PC-3 (cell line): Measurements from ENCODE around the gene B4GALT7. TPM values are rescaled to one million over a fixed set of nuclear protein-coding genes. Genes with fewer than 3 reads are reported as not detected.

Experiments
- ATAC-seq: fragments of 200-7000 bp; cut with Tn5 transposase; 2 replicates; pipeline ENCODE4 v1.9.1; 2020; ENCODE audit warnings: mild to moderate bottlenecking, moderate library complexity
- BruUV-seq: library from RNA; stranded (reverse); fragments of 400-500 nt; replicated peaks from 2 replicates; lab custom pipeline; 2021; lab: Mats Ljungman, UMichigan
- CTCF ChIA-PET: fragments of 300-600 bp; sonication (Branson Sonifier 250); formaldehyde crosslinking; loops from one replicate; lab custom pipeline; 2022; ENCODE audit warnings: antibody characterized with exemption; lab: Charles Lee
- POLR2A ChIA-PET: fragments of 300-600 bp; sonication (Branson Sonifier 250); formaldehyde crosslinking; loops from one replicate; lab custom pipeline; 2022; ENCODE audit warnings: antibody characterized with exemption; ENCODE audit not compliant: unreplicated experiment; lab: Charles Lee
- DNase-seq: peaks from one replicate; pipeline ENCODE4 v3.0.0-alpha.2; 2015
- H2AFZ ChIP-seq: fragments of 300-600 bp; sonication (generic); 2 replicates; pipeline ENCODE4 v1.6.0; 2016; ENCODE audit warnings: antibody characterized with exemption, low read length
- H3F3A ChIP-seq: fragments of 300-600 bp; sonication (generic); one replicate; pipeline ENCODE4 v1.6.0; 2017; ENCODE audit warnings: antibody characterized with exemption, low read length, control low read depth, mild to moderate bottlenecking; ENCODE audit not compliant: unreplicated experiment
- H3K27ac ChIP-seq: fragments of 300-600 bp; sonication (generic); 2 replicates; pipeline ENCODE4 v1.5.1; 2016; ENCODE audit warnings: mild to moderate bottlenecking, low read length
- H3K27me3 ChIP-seq: fragments of 300-600 bp; sonication (generic); 2 replicates; pipeline ENCODE4 v1.6.1; 2016; ENCODE audit warnings: low read length, mixed read lengths
- H3K36me3 ChIP-seq: fragments of 300-600 bp; sonication (generic); 2 replicates; pipeline ENCODE4 v1.6.1; 2016; ENCODE audit warnings: low read depth, mixed run types, low read length, mixed read lengths
- H3K4me1 ChIP-seq: fragments of 300-600 bp; sonication (generic); 2 replicates; pipeline ENCODE4 v1.5.1; 2016; ENCODE audit warnings: low read length; ENCODE audit not compliant: insufficient read depth
- H3K4me2 ChIP-seq: fragments of 300-600 bp; sonication (generic); 2 replicates; pipeline ENCODE4 v1.6.0; 2016; ENCODE audit warnings: low read length
- H3K4me3 ChIP-seq: fragments of 300-600 bp; sonication (generic); 2 replicates; pipeline ENCODE4 v1.5.1; 2016; ENCODE audit warnings: mild to moderate bottlenecking, low read length, mixed read lengths
- H3K79me2 ChIP-seq: fragments of 300-600 bp; sonication (generic); 2 replicates; pipeline ENCODE4 v1.6.1; 2017; ENCODE audit warnings: low read length, mixed read lengths
- H3K9ac ChIP-seq: fragments of 300-600 bp; sonication (generic); 2 replicates; pipeline ENCODE4 v1.6.0; 2016; ENCODE audit warnings: mild to moderate bottlenecking, low read length
- H3K9me2 ChIP-seq: fragments of 300-600 bp; sonication (generic); replicated peaks from 2 replicates; pipeline ENCODE4 v1.6.1; 2016; ENCODE audit warnings: mixed run types, low read length, mixed read lengths
- H3K9me3 ChIP-seq: fragments of 300-600 bp; sonication (generic); 2 replicates; pipeline ENCODE4 v1.6.1; 2016; ENCODE audit warnings: low read length, mixed read lengths
- H4K20me1 ChIP-seq: fragments of 300-600 bp; sonication (generic); 2 replicates; pipeline ENCODE4 v1.6.1; 2016; ENCODE audit warnings: low read length, mixed read lengths
- EZH2 ChIP-seq: fragments of 300-600 bp; sonication (generic); IDR thresholded peaks from one replicate; pipeline ENCODE4 v1.6.1; 2017; ENCODE audit warnings: antibody characterized with exemption, mild to moderate bottlenecking, low read length; ENCODE audit not compliant: unreplicated experiment
- EZH2phosphoT487 ChIP-seq: fragments of 300-600 bp; sonication (generic); IDR thresholded peaks from 2 replicates; pipeline ENCODE4 v1.6.1; 2018; ENCODE audit warnings: mild to moderate bottlenecking, antibody characterized with exemption, low read length, borderline replicate concordance
- intact Hi-C: fragments of 100-400 bp; cut with micrococcal nuclease; formaldehyde crosslinking; loops from 2 replicates; pipeline ENCODE4 v1.9.0; 2023
- total RNA-seq: library from RNA; depleted of rRNA; stranded (reverse); fragments of >200 nt; gene quantifications from 2 replicates; pipeline ENCODE4 v1.2.3, GENCODE V29; 2014
- TF ChIP-seq, protein P1 (sequence below): fragments of 300-600 bp; sonication (generic); conservative IDR thresholded peaks from 2 replicates; pipeline ENCODE4 v1.5.1; 2017; ENCODE audit warnings: antibody characterized with exemption, low read depth, mild to moderate bottlenecking, low read length

The B4GALT7 gene
- total RNA-seq, 1 experiment from 2014 or later, result 33.8 TPM

DNA sequence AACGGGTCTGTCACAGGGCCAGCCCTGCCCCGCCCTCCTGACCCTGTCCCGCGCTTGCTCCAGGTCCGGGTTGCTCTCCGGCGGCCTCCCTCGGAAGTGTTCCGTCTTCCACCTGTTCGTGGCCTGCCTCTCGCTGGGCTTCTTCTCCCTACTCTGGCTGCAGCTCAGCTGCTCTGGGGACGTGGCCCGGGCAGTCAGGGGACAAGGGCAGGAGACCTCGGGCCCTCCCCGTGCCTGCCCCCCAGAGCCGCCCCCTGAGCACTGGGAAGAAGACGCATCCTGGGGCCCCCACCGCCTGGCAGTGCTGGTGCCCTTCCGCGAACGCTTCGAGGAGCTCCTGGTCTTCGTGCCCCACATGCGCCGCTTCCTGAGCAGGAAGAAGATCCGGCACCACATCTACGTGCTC lies 4.2 kb downstream of the B4GALT7 start:
- H3K9ac ChIP-seq, result no peak overlapping the region
- TF ChIP-seq EZH2phosphoT487 (no peak), EZH2 (no peak)
- TF ChIP-seq, protein P1, sequence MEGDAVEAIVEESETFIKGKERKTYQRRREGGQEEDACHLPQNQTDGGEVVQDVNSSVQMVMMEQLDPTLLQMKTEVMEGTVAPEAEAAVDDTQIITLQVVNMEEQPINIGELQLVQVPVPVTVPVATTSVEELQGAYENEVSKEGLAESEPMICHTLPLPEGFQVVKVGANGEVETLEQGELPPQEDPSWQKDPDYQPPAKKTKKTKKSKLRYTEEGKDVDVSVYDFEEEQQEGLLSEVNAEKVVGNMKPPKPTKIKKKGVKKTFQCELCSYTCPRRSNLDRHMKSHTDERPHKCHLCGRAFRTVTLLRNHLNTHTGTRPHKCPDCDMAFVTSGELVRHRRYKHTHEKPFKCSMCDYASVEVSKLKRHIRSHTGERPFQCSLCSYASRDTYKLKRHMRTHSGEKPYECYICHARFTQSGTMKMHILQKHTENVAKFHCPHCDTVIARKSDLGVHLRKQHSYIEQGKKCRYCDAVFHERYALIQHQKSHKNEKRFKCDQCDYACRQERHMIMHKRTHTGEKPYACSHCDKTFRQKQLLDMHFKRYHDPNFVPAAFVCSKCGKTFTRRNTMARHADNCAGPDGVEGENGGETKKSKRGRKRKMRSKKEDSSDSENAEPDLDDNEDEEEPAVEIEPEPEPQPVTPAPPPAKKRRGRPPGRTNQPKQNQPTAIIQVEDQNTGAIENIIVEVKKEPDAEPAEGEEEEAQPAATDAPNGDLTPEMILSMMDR, result no peak
- intact Hi-C loops, result no loop called here
- no peak for DNase-seq
- H3K27me3 ChIP-seq, result no peaks in the 10 kb centered on the region
- BruUV-seq, result no TSS peak
- no peaks in the 10 kb centered on the region for H3K9me2 ChIP-seq
- ChIA-PET CTCF (no interaction called here), POLR2A (no interaction called here)
- no peak overlapping the region for H2AFZ ChIP-seq
- no peak overlapping the region for H3K27ac ChIP-seq
- H3K4me1 ChIP-seq, result peaks cover 7% of the 10 kb centered on the region; the same call in 1 of the 2 replicates
- H3K9me3 ChIP-seq, result no peaks in the 10 kb centered on the region
- H3F3A ChIP-seq, result no peaks in the 10 kb centered on the region
- no peak overlapping the region for H3K4me2 ChIP-seq
- no peak for ATAC-seq
- no peak overlapping the region for H3K4me3 ChIP-seq
- no peaks in the 10 kb centered on the region for H4K20me1 ChIP-seq
- H3K36me3 ChIP-seq, result no peaks in the 10 kb centered on the region
- peaks cover 16% of the 10 kb centered on the region for H3K79me2 ChIP-seq

DNA sequence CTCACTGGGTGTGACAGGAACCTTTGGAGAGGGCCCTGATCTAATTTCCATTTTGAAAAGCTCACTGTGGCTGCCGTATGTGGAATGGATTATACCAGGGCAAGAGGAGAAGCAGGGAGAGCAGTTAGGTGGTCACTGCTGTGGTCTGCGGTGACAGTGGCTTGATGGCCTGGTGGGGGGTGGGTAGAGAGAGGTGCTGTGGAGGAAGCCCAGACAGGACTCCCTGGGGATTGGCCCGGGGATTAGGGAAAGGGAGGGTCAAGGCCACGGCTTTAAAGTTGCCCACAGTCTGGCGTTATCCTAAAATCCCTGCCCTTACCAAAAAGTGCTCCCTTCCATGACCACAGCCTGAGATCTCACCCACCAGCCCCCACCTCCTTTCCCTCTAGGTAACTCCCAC lies 4.7 kb downstream of the B4GALT7 start:
- Histone ChIP-seq H3K9ac (no peak overlapping the region), H3K79me2 (peaks cover 16% of the 10 kb centered on the region), H4K20me1 (no peaks in the 10 kb centered on the region), H3K36me3 (no peaks in the 10 kb centered on the region), H3K27ac (no peak overlapping the region), H3K4me2 (no peak overlapping the region), H3F3A (no peaks in the 10 kb centered on the region), H3K27me3 (no peaks in the 10 kb centered on the region), H3K9me3 (no peaks in the 10 kb centered on the region), H3K4me3 (no peak overlapping the region), H2AFZ (no peak overlapping the region), H3K9me2 (no peaks in the 10 kb centered on the region), H3K4me1 (peaks cover 6% of the 10 kb centered on the region; the same call in 1 of the 2 replicates)
- ChIA-PET CTCF (no interaction called here), POLR2A (no interaction called here)
- no TSS peak for BruUV-seq
- intact Hi-C loops, result no loop called here
- DNase-seq (no peak), ATAC-seq (no peak)
- TF ChIP-seq, protein P1, result no peak

DNA sequence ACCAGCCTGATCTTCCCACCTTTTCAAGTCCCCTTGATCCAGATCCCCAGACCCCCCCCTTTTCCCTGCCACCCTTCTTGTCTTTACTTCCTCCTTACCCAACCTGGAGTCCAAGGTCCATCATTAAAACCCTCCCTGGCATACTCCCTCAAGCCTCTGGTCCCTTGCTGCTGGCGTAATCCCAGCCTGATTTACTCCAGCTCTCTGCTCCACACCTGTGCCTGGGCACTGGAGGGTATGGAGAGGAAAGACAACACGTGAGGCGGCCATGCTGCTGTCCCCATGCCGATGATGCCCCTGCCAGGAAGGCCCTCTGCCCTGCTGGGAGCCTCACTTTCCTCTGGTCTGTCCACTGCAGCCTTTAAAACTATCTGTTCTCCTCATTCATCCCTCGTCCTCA lies 5.1 kb downstream of the B4GALT7 start:
- ChIA-PET CTCF (no interaction called here), POLR2A (no interaction called here)
- Histone ChIP-seq H3K27me3 (no peaks in the 10 kb centered on the region), H3F3A (no peaks in the 10 kb centered on the region), H3K9me2 (no peaks in the 10 kb centered on the region), H3K4me3 (no peak overlapping the region), H3K4me1 (peaks cover 6% of the 10 kb centered on the region; the same call in 1 of the 2 replicates), H4K20me1 (no peaks in the 10 kb centered on the region), H3K9me3 (no peaks in the 10 kb centered on the region), H3K36me3 (no peaks in the 10 kb centered on the region), H3K9ac (no peak overlapping the region), H2AFZ (no peak overlapping the region), H3K79me2 (peaks cover 16% of the 10 kb centered on the region), H3K4me2 (no peak overlapping the region), H3K27ac (no peak overlapping the region)
- no peak for DNase-seq
- intact Hi-C loops, result no loop called here
- ATAC-seq, result no peak
- BruUV-seq, result no TSS peak
- TF ChIP-seq EZH2 (no peak), EZH2phosphoT487 (no peak)
- TF ChIP-seq, protein P1, result no peak
